Loucy (cell line): ENCODE measurements around the gene FAAH.

ENCODE experiments used
- H2AFZ ChIP-seq: fragments of 200-600 bp; sonication (generic); 2 replicates; pipeline ENCODE4 v1.6.0; 2016; ENCODE audit warnings: antibody characterized with exemption, mild to moderate bottlenecking, low read length, moderate library complexity
- H3F3A ChIP-seq: fragments of 200-600 bp; 2 replicates; pipeline ENCODE4 v1.6.0; 2016; ENCODE audit warnings: antibody characterized with exemption, low read depth, mild to moderate bottlenecking
- H3K27me3 ChIP-seq: fragments of 200-600 bp; sonication (generic); 2 replicates; pipeline ENCODE4 v1.6.1; 2014; ENCODE audit warnings: low read length, mild to moderate bottlenecking; ENCODE audit not compliant: insufficient read depth, poor library complexity, severe bottlenecking
- H3K36me3 ChIP-seq: fragments of 200-600 bp; sonication (generic); 2 replicates; pipeline ENCODE4 v1.6.1; 2016; ENCODE audit warnings: low read length; ENCODE audit not compliant: insufficient read depth
- H3K4me1 ChIP-seq: fragments of 200-600 bp; sonication (generic); 2 replicates; pipeline ENCODE4 v1.5.1; 2014; ENCODE audit warnings: low read length, mild to moderate bottlenecking; ENCODE audit not compliant: insufficient read depth, poor library complexity, severe bottlenecking
- H3K4me2 ChIP-seq: fragments of 200-600 bp; sonication (generic); 2 replicates; pipeline ENCODE4 v1.6.0; 2014; ENCODE audit warnings: antibody characterized with exemption, low read length, low read depth, mild to moderate bottlenecking; ENCODE audit not compliant: poor library complexity, severe bottlenecking
- H3K4me3 ChIP-seq: fragments of 200-600 bp; sonication (generic); 2 replicates; pipeline ENCODE4 v1.5.1; 2014; ENCODE audit warnings: low read length, mild to moderate bottlenecking, mixed read lengths; ENCODE audit not compliant: poor library complexity, severe bottlenecking
- H3K79me2 ChIP-seq: fragments of 200-600 bp; sonication (generic); 2 replicates; pipeline ENCODE4 v1.6.1; 2014; ENCODE audit warnings: low read length; ENCODE audit not compliant: insufficient read depth
- H3K9ac ChIP-seq: fragments of 200-600 bp; sonication (generic); 2 replicates; pipeline ENCODE4 v1.6.0; 2014; ENCODE audit warnings: mild to moderate bottlenecking, low read depth, low read length, moderate library complexity; ENCODE audit not compliant: poor library complexity, severe bottlenecking
- H3K9me2 ChIP-seq: fragments of 200-600 bp; sonication (generic); replicated peaks from 2 replicates; pipeline ENCODE4 v1.6.1; 2016; ENCODE audit warnings: low read depth, low read length, mixed read lengths
- H3K9me3 ChIP-seq: fragments of 200-600 bp; sonication (generic); 2 replicates; pipeline ENCODE4 v1.6.1; 2014; ENCODE audit warnings: mild to moderate bottlenecking, antibody characterized with exemption, low read length, low read depth; ENCODE audit not compliant: insufficient read depth
- H4K20me1 ChIP-seq: fragments of 200-600 bp; sonication (generic); 2 replicates; pipeline ENCODE4 v1.6.0; 2014; ENCODE audit warnings: antibody characterized with exemption, low read length, mild to moderate bottlenecking; ENCODE audit not compliant: insufficient read depth, poor library complexity, severe bottlenecking
- EZH2phosphoT487 ChIP-seq: fragments of 200-600 bp; IDR thresholded peaks from 2 replicates; pipeline ENCODE4 v1.6.1; 2018; ENCODE audit warnings: antibody characterized with exemption, mild to moderate bottlenecking, moderate library complexity, borderline replicate concordance
- TF ChIP-seq, protein P1 (sequence below): fragments of 200-600 bp; sonication (generic); conservative IDR thresholded peaks from 2 replicates; pipeline ENCODE4 v1.5.1; 2014; ENCODE audit warnings: mild to moderate bottlenecking, antibody characterized with exemption, low read length

The FAAH gene

GRCh38 chr1:46452931-46453325 lies 58.8 kb downstream of the FAAH start:
- Histone ChIP-seq H3K4me2 (no peak overlapping the region), H3F3A (no peaks in the 10 kb centered on the region), H3K4me3 (no peak overlapping the region), H3K36me3 (no peaks in the 10 kb centered on the region), H3K9ac (no peak overlapping the region), H3K4me1 (no peaks in the 10 kb centered on the region), H3K79me2 (no peaks in the 10 kb centered on the region), H3K9me3 (no peaks in the 10 kb centered on the region), H4K20me1 (no peaks in the 10 kb centered on the region), H2AFZ (peak overlapping the region; percentile 57; the same call in 1 of the 2 replicates), H3K9me2 (no peaks in the 10 kb centered on the region), H3K27me3 (no peaks in the 10 kb centered on the region)
- TF ChIP-seq EZH2phosphoT487, result no peak
- TF ChIP-seq, protein P1, sequence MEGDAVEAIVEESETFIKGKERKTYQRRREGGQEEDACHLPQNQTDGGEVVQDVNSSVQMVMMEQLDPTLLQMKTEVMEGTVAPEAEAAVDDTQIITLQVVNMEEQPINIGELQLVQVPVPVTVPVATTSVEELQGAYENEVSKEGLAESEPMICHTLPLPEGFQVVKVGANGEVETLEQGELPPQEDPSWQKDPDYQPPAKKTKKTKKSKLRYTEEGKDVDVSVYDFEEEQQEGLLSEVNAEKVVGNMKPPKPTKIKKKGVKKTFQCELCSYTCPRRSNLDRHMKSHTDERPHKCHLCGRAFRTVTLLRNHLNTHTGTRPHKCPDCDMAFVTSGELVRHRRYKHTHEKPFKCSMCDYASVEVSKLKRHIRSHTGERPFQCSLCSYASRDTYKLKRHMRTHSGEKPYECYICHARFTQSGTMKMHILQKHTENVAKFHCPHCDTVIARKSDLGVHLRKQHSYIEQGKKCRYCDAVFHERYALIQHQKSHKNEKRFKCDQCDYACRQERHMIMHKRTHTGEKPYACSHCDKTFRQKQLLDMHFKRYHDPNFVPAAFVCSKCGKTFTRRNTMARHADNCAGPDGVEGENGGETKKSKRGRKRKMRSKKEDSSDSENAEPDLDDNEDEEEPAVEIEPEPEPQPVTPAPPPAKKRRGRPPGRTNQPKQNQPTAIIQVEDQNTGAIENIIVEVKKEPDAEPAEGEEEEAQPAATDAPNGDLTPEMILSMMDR, result no peak

GRCh38 chr1:46453449-46453848 lies 59.3 kb downstream of the FAAH start:
- Histone ChIP-seq H3K36me3 (no peaks in the 10 kb centered on the region), H3K9me3 (no peaks in the 10 kb centered on the region), H3F3A (no peaks in the 10 kb centered on the region), H3K9ac (no peak overlapping the region), H3K4me2 (no peak overlapping the region), H3K4me1 (no peaks in the 10 kb centered on the region), H3K27me3 (no peaks in the 10 kb centered on the region), H3K79me2 (no peaks in the 10 kb centered on the region), H3K9me2 (no peaks in the 10 kb centered on the region), H4K20me1 (no peaks in the 10 kb centered on the region), H3K4me3 (no peak overlapping the region), H2AFZ (peak overlapping the region; percentile 57; the same call in 1 of the 2 replicates)
- TF ChIP-seq, protein P1, result no peak
- no peak for TF ChIP-seq EZH2phosphoT487

- no peaks in the 10 kb centered on the region for H3K27me3 ChIP-seq
- H3K9me2 ChIP-seq, result no peaks in the 10 kb centered on the region
- H3K36me3 ChIP-seq, result no peaks in the 10 kb centered on the region
- TF ChIP-seq, protein P1, result no peak
- no peak for TF ChIP-seq EZH2phosphoT487
- H3K9me3 ChIP-seq, result no peaks in the 10 kb centered on the region
- no peaks in the 10 kb centered on the region for H3F3A ChIP-seq
- H3K4me3 ChIP-seq, result no peak overlapping the region
- no peaks in the 10 kb centered on the region for H3K4me1 ChIP-seq
- H4K20me1 ChIP-seq, result no peaks in the 10 kb centered on the region
- no peak overlapping the region for H3K4me2 ChIP-seq
- H3K9ac ChIP-seq, result no peak overlapping the region
- H2AFZ ChIP-seq, result no peak overlapping the region
- H3K79me2 ChIP-seq, result no peaks in the 10 kb centered on the region
These were observed 61.8 kb downstream of the FAAH start for GRCh38 chr1:46455951-46456350.
